Ascending aorta (tissue), 1 donor: ENCODE results near the gene UTS2R. TPM values are rescaled to one million over a fixed set of nuclear protein-coding genes. Genes with fewer than 3 reads are reported as not detected.

Source experiments
- total RNA-seq: library from RNA; depleted of rRNA; stranded (reverse); fragments of >200 nt; gene quantifications from one replicate; pipeline ENCODE4 v1.1.0, GENCODE V29; 2016

The UTS2R gene
- total RNA-seq, 1 donor from 2014 or later: not detected

Other genes starting within 250 kb of the UTS2R start
- gene CCDC57, start 158.9 kb upstream of the UTS2R start, total RNA-seq: 12.8 TPM
- gene SLC16A3, start 142.7 kb upstream of the UTS2R start, total RNA-seq: 253 TPM
- 86.8 TPM for gene CSNK1D, start 98.1 kb upstream of the UTS2R start, total RNA-seq
- 6.7 TPM for gene CD7, start 54.2 kb upstream of the UTS2R start, total RNA-seq
- gene SECTM1, start 38.0 kb upstream of the UTS2R start, total RNA-seq: 49.5 TPM
- gene TEX19, start 12.5 kb upstream of the UTS2R start, total RNA-seq: not detected
- gene HEXD, start 46.6 kb downstream of the UTS2R start, total RNA-seq: 40.4 TPM
- 36.6 TPM for gene OGFOD3, start 46.8 kb downstream of the UTS2R start, total RNA-seq
- gene CYBC1, start 79.0 kb downstream of the UTS2R start, total RNA-seq: 124 TPM
- 38.3 TPM for gene NARF, start 87.0 kb downstream of the UTS2R start, total RNA-seq
- gene FOXK2, start 148.0 kb downstream of the UTS2R start, total RNA-seq: 131 TPM